NB4 (cell line): ENCODE results near the gene ATP2B1.

ENCODE experiments used
- CTCF ChIP-seq: IDR thresholded peaks from one replicate; pipeline ENCODE4 v1.5.1; 2012; ENCODE audit warnings: low read depth, low read length
- MAX ChIP-seq: IDR thresholded peaks from 2 replicates; pipeline ENCODE4 v1.6.1; 2011; ENCODE audit warnings: low read depth, low read length
- POLR2A ChIP-seq: IDR thresholded peaks from 2 replicates; pipeline ENCODE4 v1.6.1; 2011; ENCODE audit warnings: mild to moderate bottlenecking; ENCODE audit not compliant: insufficient read length; ENCODE audit errors: extremely low read depth

DNA sequence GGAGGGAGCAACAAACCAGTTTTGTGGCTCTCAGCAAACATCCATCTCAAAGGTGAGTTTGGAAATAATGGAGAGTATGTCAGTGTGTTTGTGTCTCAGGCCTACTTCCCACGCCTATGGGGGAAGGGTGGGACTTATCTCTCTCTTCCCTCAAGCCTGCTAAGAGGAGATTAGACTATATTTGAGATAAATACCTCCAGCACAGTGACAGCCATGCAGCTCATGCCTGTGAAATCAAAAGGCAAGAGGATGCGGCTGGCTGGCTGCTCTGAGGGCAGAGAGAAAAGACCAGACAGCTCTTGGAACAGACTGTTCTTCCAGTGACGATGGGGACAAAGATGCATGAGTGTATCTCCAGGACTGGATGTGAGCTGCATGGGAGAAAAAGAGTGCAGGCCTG is 168.1 kb downstream of the ATP2B1 start:
- no peak for TF ChIP-seq POLR2A
- no peak for TF ChIP-seq CTCF
- no peak for TF ChIP-seq MAX
